MM.1S (cell line): ENCODE results near the gene AXIN2.

ENCODE experiments used
- DNase-seq: peaks from one replicate; pipeline ENCODE4 v3.0.0-alpha.2; 2015
- H2AFZ ChIP-seq: fragments of 300-600 bp; sonication (generic); 2 replicates; pipeline ENCODE4 v1.6.0; 2016; ENCODE audit warnings: antibody characterized with exemption, low read length
- H3F3A ChIP-seq: fragments of 300-600 bp; sonication (generic); 2 replicates; pipeline ENCODE4 v1.6.1; 2016; ENCODE audit warnings: mild to moderate bottlenecking, antibody characterized with exemption, low read length, moderate library complexity, mixed read lengths; ENCODE audit not compliant: insufficient read depth
- H3K27ac ChIP-seq: fragments of 300-600 bp; sonication (generic); 2 replicates; pipeline ENCODE4 v1.5.1; 2016; ENCODE audit warnings: mild to moderate bottlenecking, low read length
- H3K27me3 ChIP-seq: fragments of 300-600 bp; sonication (generic); replicated peaks from 2 replicates; pipeline ENCODE4 v1.6.0; 2016; ENCODE audit warnings: low read length; ENCODE audit not compliant: insufficient read depth
- H3K36me3 ChIP-seq: fragments of 300-600 bp; sonication (generic); replicated peaks from 2 replicates; pipeline ENCODE4 v1.6.1; 2016; ENCODE audit warnings: mild to moderate bottlenecking, low read length, mixed read lengths; ENCODE audit not compliant: insufficient read depth
- H3K4me1 ChIP-seq: fragments of 300-600 bp; sonication (generic); 2 replicates; pipeline ENCODE4 v1.6.1; 2016; ENCODE audit warnings: low read length, mixed read lengths
- H3K4me2 ChIP-seq: fragments of 300-600 bp; sonication (generic); 2 replicates; pipeline ENCODE4 v1.6.0; 2016; ENCODE audit warnings: low read depth, low read length
- H3K4me3 ChIP-seq: fragments of 300-600 bp; sonication (generic); 2 replicates; pipeline ENCODE4 v1.5.1; 2016; ENCODE audit warnings: low read length, mixed read lengths
- H3K79me2 ChIP-seq: fragments of 300-600 bp; sonication (generic); 2 replicates; pipeline ENCODE4 v1.6.1; 2016; ENCODE audit warnings: mixed run types, low read length, mixed read lengths
- H3K9ac ChIP-seq: fragments of 300-600 bp; sonication (generic); 2 replicates; pipeline ENCODE4 v1.6.1; 2016; ENCODE audit warnings: low read length, mixed read lengths
- H3K9me2 ChIP-seq: fragments of 300-600 bp; sonication (generic); replicated peaks from 2 replicates; pipeline ENCODE4 v1.6.1; 2016; ENCODE audit warnings: mild to moderate bottlenecking, low read length, mixed read lengths; ENCODE audit not compliant: insufficient read depth
- H3K9me3 ChIP-seq: fragments of 300-600 bp; sonication (generic); replicated peaks from 2 replicates; pipeline ENCODE4 v1.6.1; 2016; ENCODE audit warnings: mild to moderate bottlenecking, low read length, mixed read lengths; ENCODE audit not compliant: insufficient read depth
- H4K20me1 ChIP-seq: fragments of 300-600 bp; sonication (generic); 2 replicates; pipeline ENCODE4 v1.6.1; 2016; ENCODE audit warnings: mild to moderate bottlenecking, low read length, moderate library complexity, mixed read lengths; ENCODE audit not compliant: insufficient read depth
- CTCF ChIP-seq: fragments of 300-600 bp; sonication (generic); IDR thresholded peaks from 2 replicates; pipeline ENCODE4 v1.5.1; 2016; ENCODE audit warnings: antibody characterized with exemption, low read length, mixed read lengths
- EZH2 ChIP-seq: fragments of 300-600 bp; sonication (generic); optimal IDR thresholded peaks from 2 replicates; pipeline ENCODE3; 2017; ENCODE audit warnings: low read depth, mild to moderate bottlenecking, antibody characterized with exemption, low read length, mixed read lengths
- EZH2phosphoT487 ChIP-seq: fragments of 300-600 bp; sonication (generic); IDR thresholded peaks from 2 replicates; pipeline ENCODE4 v1.6.1; 2018; ENCODE audit warnings: antibody characterized with exemption, low read length

The AXIN2 gene

GRCh38 chr17:65587534-65588180, 26.2 kb upstream of the AXIN2 start:
- no peak overlapping the region for H3K9ac ChIP-seq

GRCh38 chr17:65586899-65587298, 25.5 kb upstream of the AXIN2 start:
- H3K4me1 ChIP-seq = no peaks in the 10 kb centered on the region
- H3F3A ChIP-seq = no peaks in the 10 kb centered on the region
- no peaks in the 10 kb centered on the region for H3K36me3 ChIP-seq
- no peak overlapping the region for H3K27ac ChIP-seq
- H3K4me2 ChIP-seq = no peak overlapping the region
- TF ChIP-seq EZH2phosphoT487 (no peak), CTCF (no peak), EZH2 (no peak)
- no peaks in the 10 kb centered on the region for H3K27me3 ChIP-seq
- H3K9ac ChIP-seq = no peak overlapping the region
- no peaks in the 10 kb centered on the region for H3K9me3 ChIP-seq
- H4K20me1 ChIP-seq = no peaks in the 10 kb centered on the region
- no peaks in the 10 kb centered on the region for H3K9me2 ChIP-seq
- no peak overlapping the region for H2AFZ ChIP-seq
- no peak overlapping the region for H3K4me3 ChIP-seq
- DNase-seq = no peak
- H3K79me2 ChIP-seq = no peaks in the 10 kb centered on the region

More at GRCh38 chr17:65587534-65588180, 26.2 kb upstream of the AXIN2 start:
- Histone ChIP-seq H3K9me3 (no peaks in the 10 kb centered on the region), H3K36me3 (no peaks in the 10 kb centered on the region), H3K27ac (no peak overlapping the region), H3K79me2 (no peaks in the 10 kb centered on the region), H4K20me1 (no peaks in the 10 kb centered on the region), H3K27me3 (no peaks in the 10 kb centered on the region), H3K9me2 (no peaks in the 10 kb centered on the region), H2AFZ (no peak overlapping the region), H3K4me3 (no peak overlapping the region), H3K4me1 (no peaks in the 10 kb centered on the region), H3K4me2 (no peak overlapping the region), H3F3A (no peaks in the 10 kb centered on the region)
- no peak for TF ChIP-seq CTCF
- no peak for DNase-seq

GRCh38 chr17:65584604-65585521, 23.4 kb upstream of the AXIN2 start:
- Histone ChIP-seq H3K9me3 (no peaks in the 10 kb centered on the region), H4K20me1 (no peaks in the 10 kb centered on the region), H3K9me2 (no peaks in the 10 kb centered on the region), H3K9ac (no peak overlapping the region), H3K4me2 (no peak overlapping the region), H3K27ac (no peak overlapping the region), H3K79me2 (no peaks in the 10 kb centered on the region), H2AFZ (no peak overlapping the region), H3K4me1 (no peaks in the 10 kb centered on the region), H3K36me3 (no peaks in the 10 kb centered on the region), H3F3A (no peaks in the 10 kb centered on the region), H3K4me3 (no peak overlapping the region), H3K27me3 (no peaks in the 10 kb centered on the region)
- DNase-seq = no peak
- TF ChIP-seq CTCF (no peak), EZH2 (no peak), EZH2phosphoT487 (no peak)
